Naive thymus-derived CD4-positive, alpha-beta T cell (primary cell): ENCODE measurements around the gene FRMPD4. TPM values are rescaled to one million over a fixed set of nuclear protein-coding genes. Genes with fewer than 3 reads are reported as not detected.
A peak's percentile ranks its signal among the peaks of the same experiment; 100 is the strongest.

Experiments
- ATAC-seq: fragments of 150-1000 bp; cut with Tn5 transposase; 2 replicates; pipeline ENCODE4 v1.10.0; 2021; ENCODE audit warnings: mild to moderate bottlenecking, moderate library complexity
- CTCF ChIA-PET: fragments of 350-600 bp; sonication (Branson Sonifier 250); formaldehyde crosslinking; loops from one replicate; lab custom pipeline; 2021; ENCODE audit warnings: antibody characterized with exemption; lab: Charles Lee
- POLR2A ChIA-PET: fragments of 350-600 bp; sonication (Branson Sonifier 250); formaldehyde crosslinking; loops from one replicate; lab custom pipeline; 2021; ENCODE audit warnings: antibody characterized with exemption, inconsistent platforms; lab: Charles Lee
- DNase-seq, 9 donors: peaks; one replicate each; pipeline versions ENCODE4 v3.0.0 to v3.0.0-alpha.2; 2020 to 2022; ENCODE audit warnings: mixed read lengths in 1 of 9
- H3K27ac ChIP-seq: one replicate; pipeline ENCODE4 v1.7.0; 2013; ENCODE audit warnings: mild to moderate bottlenecking, low read depth, low read length, moderate library complexity
- H3K27me3 ChIP-seq, 2 donors: one replicate each; pipeline ENCODE4 v1.7.0; 2013; ENCODE audit warnings: low read length in 2 of 2, mild to moderate bottlenecking in 2 of 2, moderate library complexity in 2 of 2; ENCODE audit not compliant: control insufficient read depth in 2 of 2, insufficient read depth in 2 of 2
- H3K36me3 ChIP-seq, 3 experiments: 1 replicate in 2 of 3; 2 replicates in 1 of 3; pipeline ENCODE4 v1.7.0; 2013; ENCODE audit warnings: low read length in 3 of 3, mild to moderate bottlenecking in 3 of 3, moderate library complexity in 1 of 3; ENCODE audit not compliant: insufficient read depth in 3 of 3, control insufficient read depth in 2 of 3
- H3K4me1 ChIP-seq, 2 donors: one replicate each; pipeline ENCODE4 v1.7.0; 2013; ENCODE audit warnings: low read length in 2 of 2, mild to moderate bottlenecking in 2 of 2, moderate library complexity in 1 of 2; ENCODE audit not compliant: control insufficient read depth in 2 of 2, insufficient read depth in 2 of 2
- H3K4me3 ChIP-seq: 2 replicates; pipeline ENCODE4 v1.7.0; 2013; ENCODE audit warnings: mild to moderate bottlenecking, low read length
- H3K9me3 ChIP-seq, 3 experiments: 1 replicate in 2 of 3; 2 replicates in 1 of 3; pipeline ENCODE4 v1.7.0; 2013; ENCODE audit warnings: low read length in 3 of 3; ENCODE audit not compliant: control insufficient read depth in 2 of 3
- H3K27ac Mint-ChIP-seq, 9 donors: one replicate each; pipeline ENCODE4 v1.8.0; 2020 to 2022; ENCODE audit warnings: mixed read lengths in 9 of 9, mild to moderate bottlenecking in 8 of 9, moderate library complexity in 5 of 9, inconsistent platforms in 2 of 9
- H3K27me3 Mint-ChIP-seq, 5 donors: one replicate each; pipeline ENCODE4 v1.8.0; 2021 to 2022; ENCODE audit warnings: mixed read lengths in 5 of 5, mild to moderate bottlenecking in 1 of 5
- H3K36me3 Mint-ChIP-seq, 5 donors: one replicate each; pipeline ENCODE4 v1.8.0; 2020 to 2022; ENCODE audit warnings: mixed read lengths in 5 of 5, mild to moderate bottlenecking in 3 of 5, inconsistent platforms in 1 of 5
- H3K4me1 Mint-ChIP-seq, 7 donors: one replicate each; pipeline ENCODE4 v1.8.0; 2020 to 2022; ENCODE audit warnings: mixed read lengths in 7 of 7, mild to moderate bottlenecking in 3 of 7, inconsistent platforms in 1 of 7
- H3K4me3 Mint-ChIP-seq, 10 donors: one replicate each; pipeline ENCODE4 v1.8.0; 2020 to 2022; ENCODE audit warnings: mild to moderate bottlenecking in 10 of 10, mixed read lengths in 10 of 10, moderate library complexity in 6 of 10, inconsistent platforms in 2 of 10
- H3K9me3 Mint-ChIP-seq, 11 donors: one replicate each; pipeline ENCODE4 v1.8.0; 2020 to 2022; ENCODE audit warnings: mixed read lengths in 11 of 11, mild to moderate bottlenecking in 4 of 11, inconsistent platforms in 1 of 11, moderate library complexity in 1 of 11
- intact Hi-C, 2 donors: fragments of 100-400 bp; cut with micrococcal nuclease; formaldehyde crosslinking; loops; one replicate each; pipeline ENCODE4 v1.15.1; 2023
- polyA plus RNA-seq, 2 donors: library from polyadenylated mRNA; unstranded; fragments of 300-500 nt; fragmentation: Illumina TruSeq; gene quantifications; one replicate each; pipeline ENCODE4 v1.2.3, GENCODE V29; 2021
- total RNA-seq, 6 experiments: library from RNA in 5 of 6; stranded (reverse) in 5 of 6; gene quantifications; 1 replicate in 5 of 6; 2 replicates in 1 of 6; pipeline ENCODE4 v1.2.3 and lab custom pipeline; 2021 to 2026

Gene FRMPD4
- total and polyA plus RNA-seq, 7 experiments from 2014 or later: not detected

- POLR2A ChIA-PET: no interaction called here
- H3K9me3 ChIP-seq: no peaks in the 10 kb centered on the region
- peaks cover 0 to 6% (median 0%) of the 10 kb centered on the region in 7 donors for H3K4me1 Mint-ChIP-seq
- no peaks in the 10 kb centered on the region for H3K27me3 ChIP-seq
- ATAC-seq (no peak), DNase-seq (no peak)
- H3K36me3 Mint-ChIP-seq: no peaks in the 10 kb centered on the region
- no peak overlapping the region for H3K27ac ChIP-seq
- H3K4me1 ChIP-seq: no peaks in the 10 kb centered on the region
- no peak overlapping the region for H3K4me3 ChIP-seq
- CTCF ChIA-PET: no interaction called here
- no peak overlapping the region for H3K27ac Mint-ChIP-seq
- intact Hi-C loops: no loop called here
- peak overlapping the region in 1 of 10 donors; percentile 5 for H3K4me3 Mint-ChIP-seq
- peaks cover 0 to 4% (median 0%) of the 10 kb centered on the region in 11 donors for H3K9me3 Mint-ChIP-seq
- no peaks in the 10 kb centered on the region for H3K36me3 ChIP-seq
- peaks cover 9 to 30% (median 14%) of the 10 kb centered on the region in 5 donors for H3K27me3 Mint-ChIP-seq
Observed at GRCh38 chrX:12137951-12138360, 317 bp upstream of the FRMPD4 start.

- Mint-ChIP-seq H3K4me3 (no peak overlapping the region), H3K9me3 (peaks cover 0 to 4% (median 0%) of the 10 kb centered on the region in 11 donors), H3K4me1 (peaks cover 0 to 6% (median 0%) of the 10 kb centered on the region in 7 donors), H3K27ac (no peak overlapping the region), H3K27me3 (peaks cover 9 to 30% (median 14%) of the 10 kb centered on the region in 5 donors), H3K36me3 (no peaks in the 10 kb centered on the region)
- Histone ChIP-seq H3K4me3 (no peak overlapping the region), H3K27me3 (no peaks in the 10 kb centered on the region), H3K9me3 (no peaks in the 10 kb centered on the region), H3K27ac (no peak overlapping the region), H3K4me1 (no peaks in the 10 kb centered on the region), H3K36me3 (no peaks in the 10 kb centered on the region)
- ChIA-PET CTCF (no interaction called here), POLR2A (no interaction called here)
- intact Hi-C loops: no loop called here
- DNase-seq (no peak), ATAC-seq (no peak)
Observed at GRCh38 chrX:12139934-12140611, 1.8 kb downstream of the FRMPD4 start.

GRCh38 chrX:12141511-12141910, 3.2 kb downstream of the FRMPD4 start:
- Mint-ChIP-seq H3K9me3 (no peaks in the 10 kb centered on the region), H3K4me3 (no peak overlapping the region), H3K27ac (no peak overlapping the region), H3K4me1 (peaks cover 0 to 6% (median 0%) of the 10 kb centered on the region in 7 donors), H3K36me3 (no peaks in the 10 kb centered on the region), H3K27me3 (peaks cover 4 to 25% (median 10%) of the 10 kb centered on the region in 5 donors)
- ChIA-PET CTCF (no interaction called here), POLR2A (no interaction called here)
- Histone ChIP-seq H3K4me3 (no peak overlapping the region), H3K27me3 (no peaks in the 10 kb centered on the region), H3K9me3 (no peaks in the 10 kb centered on the region), H3K36me3 (no peaks in the 10 kb centered on the region), H3K27ac (no peak overlapping the region), H3K4me1 (no peaks in the 10 kb centered on the region)
- DNase-seq: no peak
- no peak for ATAC-seq
- intact Hi-C loops: no loop called here

- H3K27me3 ChIP-seq: no peaks in the 10 kb centered on the region
- Mint-ChIP-seq H3K4me1 (peaks cover 0 to 3% (median 0%) of the 10 kb centered on the region in 7 donors), H3K9me3 (no peaks in the 10 kb centered on the region), H3K27ac (no peak overlapping the region), H3K36me3 (no peaks in the 10 kb centered on the region), H3K4me3 (no peak overlapping the region), H3K27me3 (peaks cover 0 to 17% (median 4%) of the 10 kb centered on the region in 5 donors)
- DNase-seq (no peak), ATAC-seq (no peak)
- H3K4me1 ChIP-seq: no peaks in the 10 kb centered on the region
- no peaks in the 10 kb centered on the region for H3K36me3 ChIP-seq
- POLR2A ChIA-PET: no interaction called here
- H3K9me3 ChIP-seq: no peaks in the 10 kb centered on the region
- no peak overlapping the region for H3K27ac ChIP-seq
- H3K4me3 ChIP-seq: no peak overlapping the region
- CTCF ChIA-PET: no interaction called here
- intact Hi-C loops: no loop called here
Observed at GRCh38 chrX:12142661-12143060, 4.4 kb downstream of the FRMPD4 start.

GRCh38 chrX:12145402-12145801, 7.1 kb downstream of the FRMPD4 start:
- ChIA-PET POLR2A (no interaction called here), CTCF (no interaction called here)
- H3K27ac Mint-ChIP-seq: no peak overlapping the region
- Histone ChIP-seq H3K36me3 (no peaks in the 10 kb centered on the region), H3K4me1 (no peaks in the 10 kb centered on the region), H3K4me3 (no peak overlapping the region), H3K27me3 (no peaks in the 10 kb centered on the region), H3K27ac (no peak overlapping the region), H3K9me3 (no peaks in the 10 kb centered on the region)
- H3K4me1 Mint-ChIP-seq: no peaks in the 10 kb centered on the region
- no peaks in the 10 kb centered on the region for H3K36me3 Mint-ChIP-seq
- peaks cover 0 to 2% (median 0%) of the 10 kb centered on the region in 11 donors for H3K9me3 Mint-ChIP-seq
- peaks cover 0 to 4% (median 0%) of the 10 kb centered on the region in 5 donors for H3K27me3 Mint-ChIP-seq
- DNase-seq (no peak), ATAC-seq (no peak)
- intact Hi-C loops: no loop called here
- H3K4me3 Mint-ChIP-seq: no peak overlapping the region

- H3K27me3 Mint-ChIP-seq: peaks cover 0 to 4% (median 0%) of the 10 kb centered on the region in 5 donors
- no peak overlapping the region for H3K27ac ChIP-seq
- no peak for DNase-seq
- H3K9me3 ChIP-seq: no peaks in the 10 kb centered on the region
- H3K4me1 Mint-ChIP-seq: no peaks in the 10 kb centered on the region
- H3K9me3 Mint-ChIP-seq: peaks cover 0 to 2% (median 0%) of the 10 kb centered on the region in 11 donors
- H3K36me3 ChIP-seq: no peaks in the 10 kb centered on the region
- H3K27me3 ChIP-seq: no peaks in the 10 kb centered on the region
- intact Hi-C loops: no loop called here
- H3K36me3 Mint-ChIP-seq: no peaks in the 10 kb centered on the region
- H3K4me3 Mint-ChIP-seq: no peak overlapping the region
- ChIA-PET CTCF (no interaction called here), POLR2A (no interaction called here)
- H3K27ac Mint-ChIP-seq: no peak overlapping the region
- H3K4me3 ChIP-seq: no peak overlapping the region
- no peak for ATAC-seq
- H3K4me1 ChIP-seq: no peaks in the 10 kb centered on the region
Observed at GRCh38 chrX:12149670-12150407, 11.6 kb downstream of the FRMPD4 start.
